ENCODE data around the gene PKLR. TPM values are rescaled to one million over a fixed set of nuclear protein-coding genes. Genes with fewer than 3 reads are reported as not detected.

Gene PKLR
- total RNA-seq, 2 experiments from 2014 or later, result not detected

- peak; percentile 31 for DNase-seq
- Mint-ChIP-seq H3K9me3 (no peaks in the 10 kb centered on the region), H3K4me1 (peaks cover 24% of the 10 kb centered on the region), H3K4me3 (peak overlapping the region; percentile 57), H3K27ac (no peak overlapping the region), H3K27me3 (no peaks in the 10 kb centered on the region), H3K36me3 (peaks cover 22% of the 10 kb centered on the region)
These were observed 21.3 kb upstream of the PKLR start for GRCh38 chr1:155322571-155322952.

GRCh38 chr1:155321639-155322503 lies 20.6 kb upstream of the PKLR start:
- Mint-ChIP-seq H3K4me3 (peak overlapping the region; percentile 57), H3K9me3 (no peaks in the 10 kb centered on the region), H3K4me1 (peaks cover 24% of the 10 kb centered on the region), H3K27ac (peak overlapping the region; percentile 2), H3K36me3 (peaks cover 23% of the 10 kb centered on the region), H3K27me3 (no peaks in the 10 kb centered on the region)
- peak; percentile 8 for DNase-seq

- Mint-ChIP-seq H3K27me3 (no peaks in the 10 kb centered on the region), H3K36me3 (peaks cover 23% of the 10 kb centered on the region), H3K4me1 (peaks cover 24% of the 10 kb centered on the region), H3K4me3 (peak within 1 kb of the TSS; percentile 38), H3K9me3 (no peaks in the 10 kb centered on the region), H3K27ac (peak within 1 kb of the TSS; percentile 2)
- DNase-seq, result peak; percentile 78
These were observed 19.7 kb upstream of the PKLR start, which contains the start of gene RUSC1 for GRCh38 chr1:155320661-155321617. Gene RUSC1, plus strand, starts transcription at chr1:155320894. Its CDS starts 880 bp downstream, at chr1:155321774.

- peaks cover 19% of the 10 kb centered on the region for H3K4me1 Mint-ChIP-seq
- no peaks in the 10 kb centered on the region for H3K27me3 Mint-ChIP-seq
- no peak for DNase-seq
- H3K36me3 Mint-ChIP-seq, result peaks cover 23% of the 10 kb centered on the region
- H3K4me3 Mint-ChIP-seq, result peak overlapping the region; percentile 38
- H3K27ac Mint-ChIP-seq, result no peak overlapping the region
- no peaks in the 10 kb centered on the region for H3K9me3 Mint-ChIP-seq
These were observed 19.0 kb upstream of the PKLR start for GRCh38 chr1:155320252-155320651.

- DNase-seq, result no peak
- no peaks in the 10 kb centered on the region for H3K27me3 Mint-ChIP-seq
- H3K27ac Mint-ChIP-seq, result no peak overlapping the region
- H3K4me1 Mint-ChIP-seq, result peaks cover 19% of the 10 kb centered on the region
- no peaks in the 10 kb centered on the region for H3K9me3 Mint-ChIP-seq
- H3K4me3 Mint-ChIP-seq, result no peak overlapping the region
- H3K36me3 Mint-ChIP-seq, result peaks cover 25% of the 10 kb centered on the region
These were observed 18.3 kb upstream of the PKLR start for GRCh38 chr1:155319536-155319935.

- H3K27me3 Mint-ChIP-seq, result no peaks in the 10 kb centered on the region
- H3K27ac Mint-ChIP-seq, result no peak overlapping the region
- H3K4me3 Mint-ChIP-seq, result no peak overlapping the region
- peaks cover 30% of the 10 kb centered on the region for H3K36me3 Mint-ChIP-seq
- DNase-seq, result no peak
- H3K4me1 Mint-ChIP-seq, result peaks cover 18% of the 10 kb centered on the region
- H3K9me3 Mint-ChIP-seq, result no peaks in the 10 kb centered on the region
These were observed 16.8 kb upstream of the PKLR start for GRCh38 chr1:155318082-155318481.

GRCh38 chr1:155316922-155317321 lies 15.7 kb upstream of the PKLR start:
- Mint-ChIP-seq H3K27me3 (no peaks in the 10 kb centered on the region), H3K9me3 (no peaks in the 10 kb centered on the region), H3K27ac (no peak overlapping the region), H3K4me3 (no peak overlapping the region), H3K36me3 (peaks cover 39% of the 10 kb centered on the region), H3K4me1 (peaks cover 20% of the 10 kb centered on the region)
- DNase-seq, result no peak

- Mint-ChIP-seq H3K36me3 (peaks cover 46% of the 10 kb centered on the region), H3K27me3 (no peaks in the 10 kb centered on the region), H3K27ac (no peak overlapping the region), H3K4me3 (no peak overlapping the region), H3K9me3 (no peaks in the 10 kb centered on the region), H3K4me1 (peaks cover 21% of the 10 kb centered on the region)
- DNase-seq, result no peak
These were observed 12.0 kb upstream of the PKLR start for GRCh38 chr1:155313261-155313660.

GRCh38 chr1:155309423-155310021 lies 8.3 kb upstream of the PKLR start:
- H3K36me3 Mint-ChIP-seq, result peaks cover 43% of the 10 kb centered on the region
- no peak for DNase-seq
- H3K27ac Mint-ChIP-seq, result peak overlapping the region; percentile 99
- peaks cover 28% of the 10 kb centered on the region for H3K4me1 Mint-ChIP-seq
- peak overlapping the region; percentile 95 for H3K4me3 Mint-ChIP-seq
- no peaks in the 10 kb centered on the region for H3K9me3 Mint-ChIP-seq
- H3K27me3 Mint-ChIP-seq, result no peaks in the 10 kb centered on the region

- H3K4me1 Mint-ChIP-seq, result peaks cover 28% of the 10 kb centered on the region
- H3K27ac Mint-ChIP-seq, result peak within 1 kb of the TSS; percentile 99
- peak within 1 kb of the TSS; percentile 95 for H3K4me3 Mint-ChIP-seq
- no peaks in the 10 kb centered on the region for H3K27me3 Mint-ChIP-seq
- no peaks in the 10 kb centered on the region for H3K9me3 Mint-ChIP-seq
- DNase-seq, result peak; percentile 98
- H3K36me3 Mint-ChIP-seq, result peaks cover 43% of the 10 kb centered on the region
These were observed 7.5 kb upstream of the PKLR start, which contains the start of gene FDPS for GRCh38 chr1:155308493-155309422. Gene FDPS, plus strand, starts transcription at chr1:155308866. Its CDS starts 924 bp downstream, at chr1:155309790.

GRCh38 chr1:155307247-155307740 lies 6.1 kb upstream of the PKLR start:
- H3K27ac Mint-ChIP-seq, result peak overlapping the region; percentile 99
- DNase-seq, result no peak
- H3K27me3 Mint-ChIP-seq, result peaks cover 4% of the 10 kb centered on the region
- peaks cover 32% of the 10 kb centered on the region for H3K36me3 Mint-ChIP-seq
- peaks cover 27% of the 10 kb centered on the region for H3K4me1 Mint-ChIP-seq
- H3K4me3 Mint-ChIP-seq, result peak overlapping the region; percentile 95
- H3K9me3 Mint-ChIP-seq, result no peaks in the 10 kb centered on the region

GRCh38 chr1:155305881-155306391 lies 4.7 kb upstream of the PKLR start:
- H3K27me3 Mint-ChIP-seq, result peaks cover 4% of the 10 kb centered on the region
- H3K36me3 Mint-ChIP-seq, result peaks cover 20% of the 10 kb centered on the region
- no peak overlapping the region for H3K4me3 Mint-ChIP-seq
- H3K27ac Mint-ChIP-seq, result no peak overlapping the region
- peaks cover 18% of the 10 kb centered on the region for H3K4me1 Mint-ChIP-seq
- DNase-seq, result no peak
- no peaks in the 10 kb centered on the region for H3K9me3 Mint-ChIP-seq

GRCh38 chr1:155304558-155305063 lies 3.4 kb upstream of the PKLR start:
- H3K27ac Mint-ChIP-seq, result no peak overlapping the region
- H3K36me3 Mint-ChIP-seq, result peaks cover 6% of the 10 kb centered on the region
- H3K27me3 Mint-ChIP-seq, result peaks cover 4% of the 10 kb centered on the region
- DNase-seq, result no peak
- H3K4me3 Mint-ChIP-seq, result no peak overlapping the region
- H3K4me1 Mint-ChIP-seq, result peaks cover 8% of the 10 kb centered on the region
- no peaks in the 10 kb centered on the region for H3K9me3 Mint-ChIP-seq
